ENCODE results near the gene ETV6.

The ETV6 gene

GRCh38 chr12:11741434-11742092, 92.1 kb downstream of the ETV6 start:
- DNase-seq (ENCODE audit: low spot score), result no peak

- no peak for DNase-seq (ENCODE audit: low spot score)
Observed at GRCh38 chr12:11743423-11744409, 94.2 kb downstream of the ETV6 start.

GRCh38 chr12:11744410-11744801, 94.9 kb downstream of the ETV6 start:
- DNase-seq (ENCODE audit: low spot score), result no peak

GRCh38 chr12:11745113-11745512, 95.6 kb downstream of the ETV6 start:
- no peak for DNase-seq (ENCODE audit: low spot score)

GRCh38 chr12:11746024-11746771, 96.7 kb downstream of the ETV6 start:
- no peak for DNase-seq (ENCODE audit: low spot score)

- DNase-seq (ENCODE audit: low spot score), result no peak
Observed at GRCh38 chr12:11746940-11747716, 97.7 kb downstream of the ETV6 start.

GRCh38 chr12:11747969-11748368, 98.5 kb downstream of the ETV6 start:
- DNase-seq (ENCODE audit: low spot score), result peak; percentile 37

GRCh38 chr12:11748903-11749302, 99.4 kb downstream of the ETV6 start:
- no peak for DNase-seq (ENCODE audit: low spot score)

- no peak for DNase-seq (ENCODE audit: low spot score)
Observed at GRCh38 chr12:11749943-11750690, 100.6 kb downstream of the ETV6 start.

GRCh38 chr12:11752403-11753149, 103.1 kb downstream of the ETV6 start:
- no peak for DNase-seq (ENCODE audit: low spot score)

GRCh38 chr12:11753150-11753499, 103.7 kb downstream of the ETV6 start:
- no peak for DNase-seq (ENCODE audit: low spot score)

GRCh38 chr12:11753826-11754225, 104.4 kb downstream of the ETV6 start:
- no peak for DNase-seq (ENCODE audit: low spot score)

GRCh38 chr12:11754256-11754655, 104.8 kb downstream of the ETV6 start:
- DNase-seq (ENCODE audit: low spot score), result no peak

GRCh38 chr12:11755302-11755930, 105.9 kb downstream of the ETV6 start:
- no peak for DNase-seq (ENCODE audit: low spot score)

GRCh38 chr12:11756022-11756421, 106.5 kb downstream of the ETV6 start:
- DNase-seq (ENCODE audit: low spot score), result no peak

GRCh38 chr12:11756523-11756922, 107.0 kb downstream of the ETV6 start:
- no peak for DNase-seq (ENCODE audit: low spot score)

GRCh38 chr12:11757095-11757494, 107.6 kb downstream of the ETV6 start:
- no peak for DNase-seq (ENCODE audit: low spot score)

- DNase-seq (ENCODE audit: low spot score), result no peak
Observed at GRCh38 chr12:11757531-11757930, 108.1 kb downstream of the ETV6 start.

- no peak for DNase-seq (ENCODE audit: low spot score)
Observed at GRCh38 chr12:11758087-11758486, 108.6 kb downstream of the ETV6 start.
